ENCODE measurements around the gene ZNF592.

Gene ZNF592

DNA sequence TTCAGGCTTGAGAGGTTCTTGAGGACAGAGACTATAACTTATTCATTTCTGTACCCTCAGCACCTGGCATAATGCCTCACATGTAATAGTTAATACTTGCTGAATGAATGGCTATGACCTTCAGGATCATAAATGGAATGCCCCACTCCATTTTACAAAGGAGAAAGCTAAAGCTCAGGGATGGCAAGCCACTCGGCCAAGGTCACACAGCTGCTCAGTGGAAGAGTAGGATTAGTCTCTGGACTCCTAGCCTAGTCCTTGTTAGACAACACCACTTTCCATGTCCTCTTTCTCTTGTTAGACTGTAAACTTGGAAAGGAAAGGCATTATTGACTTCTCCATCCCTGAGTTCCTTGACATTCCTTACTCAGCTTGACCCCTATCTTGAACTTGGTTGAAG is 65.5 kb downstream of the ZNF592 start:
- H3K4me3 ChIP-seq (ENCODE audit: low read depth, low read length): no peak overlapping the region
- no peak for DNase-seq (ENCODE audit: low read depth)
- TF ChIP-seq, protein P1, sequence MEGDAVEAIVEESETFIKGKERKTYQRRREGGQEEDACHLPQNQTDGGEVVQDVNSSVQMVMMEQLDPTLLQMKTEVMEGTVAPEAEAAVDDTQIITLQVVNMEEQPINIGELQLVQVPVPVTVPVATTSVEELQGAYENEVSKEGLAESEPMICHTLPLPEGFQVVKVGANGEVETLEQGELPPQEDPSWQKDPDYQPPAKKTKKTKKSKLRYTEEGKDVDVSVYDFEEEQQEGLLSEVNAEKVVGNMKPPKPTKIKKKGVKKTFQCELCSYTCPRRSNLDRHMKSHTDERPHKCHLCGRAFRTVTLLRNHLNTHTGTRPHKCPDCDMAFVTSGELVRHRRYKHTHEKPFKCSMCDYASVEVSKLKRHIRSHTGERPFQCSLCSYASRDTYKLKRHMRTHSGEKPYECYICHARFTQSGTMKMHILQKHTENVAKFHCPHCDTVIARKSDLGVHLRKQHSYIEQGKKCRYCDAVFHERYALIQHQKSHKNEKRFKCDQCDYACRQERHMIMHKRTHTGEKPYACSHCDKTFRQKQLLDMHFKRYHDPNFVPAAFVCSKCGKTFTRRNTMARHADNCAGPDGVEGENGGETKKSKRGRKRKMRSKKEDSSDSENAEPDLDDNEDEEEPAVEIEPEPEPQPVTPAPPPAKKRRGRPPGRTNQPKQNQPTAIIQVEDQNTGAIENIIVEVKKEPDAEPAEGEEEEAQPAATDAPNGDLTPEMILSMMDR (IDR thresholded peaks at IDR 0.05; ENCODE audit: low read depth, low read length, missing control alignments): no peak

DNA sequence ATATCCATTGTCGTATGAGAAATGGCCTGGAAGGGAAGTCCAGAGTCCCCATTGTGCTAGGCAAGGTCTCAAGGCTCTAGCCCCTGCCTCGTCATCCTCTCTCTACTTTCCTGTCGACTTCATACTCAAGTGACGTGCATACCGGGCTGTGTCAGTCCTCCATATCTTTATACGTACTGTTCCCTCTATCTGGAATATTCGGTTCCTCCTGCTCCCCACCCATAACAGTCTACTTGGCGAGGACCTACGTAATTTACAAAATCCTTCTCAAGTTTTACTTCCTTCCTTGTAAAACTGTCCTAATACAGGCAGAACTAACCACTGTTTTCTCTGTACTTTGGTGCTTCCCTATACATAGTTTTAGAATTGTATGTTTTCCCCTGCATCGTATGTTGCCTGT is 66.5 kb downstream of the ZNF592 start:
- DNase-seq (ENCODE audit: low read depth): no peak
- H3K4me3 ChIP-seq (ENCODE audit: low read depth, low read length): no peak overlapping the region
- TF ChIP-seq, protein P1 (IDR thresholded peaks at IDR 0.05; ENCODE audit: low read depth, low read length, missing control alignments): no peak

DNA sequence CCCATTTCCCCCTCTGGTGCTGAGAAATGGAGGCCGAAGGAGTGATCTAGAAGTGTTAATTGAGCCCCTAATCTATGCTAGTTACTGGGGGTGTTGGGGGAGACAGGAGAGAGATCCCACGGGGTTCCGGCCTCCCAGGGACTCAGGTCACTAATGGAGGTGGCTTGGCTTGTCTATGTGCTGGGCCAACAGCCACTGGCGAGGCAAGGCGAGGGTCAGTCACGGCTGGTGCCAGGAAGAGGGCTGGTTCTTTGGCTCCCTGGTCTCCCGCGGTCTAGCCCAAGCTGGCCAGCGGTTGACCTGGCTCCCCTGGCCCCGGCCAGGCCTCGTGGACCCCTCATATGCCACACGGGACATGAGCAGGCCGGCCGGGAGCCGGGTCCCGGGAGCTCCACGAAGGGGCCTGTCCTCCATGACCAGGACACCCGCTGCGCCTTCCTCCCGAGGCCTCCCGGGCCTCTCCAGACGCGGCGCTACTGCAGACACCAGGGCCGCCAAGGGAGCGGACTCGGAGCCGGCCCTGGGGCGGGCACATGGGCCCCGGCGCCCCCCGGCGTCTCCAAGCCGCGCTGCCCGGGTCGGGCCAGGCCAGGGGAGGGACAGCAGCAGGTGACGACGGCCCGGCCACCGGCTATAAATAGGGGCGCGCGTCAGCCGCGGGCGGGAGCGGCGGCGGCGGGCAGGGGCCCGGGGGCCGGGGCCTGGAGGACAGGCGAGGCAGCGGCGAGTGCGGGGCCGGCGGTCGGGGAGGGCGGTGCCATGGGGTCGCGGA is 68.5 kb downstream of the ZNF592 start, which contains the start of gene ALPK3:
Gene ALPK3 (plus strand): TSS at position 663 of the 772 bp plus-strand sequence. CDS start 97 bp downstream, at position 760.
- DNase-seq (ENCODE audit: low read depth): no peak
- TF ChIP-seq, protein P1 (IDR thresholded peaks at IDR 0.05; ENCODE audit: low read depth, low read length, missing control alignments): no peak
- no peak within 1 kb of the TSS for H3K4me3 ChIP-seq (ENCODE audit: low read depth, low read length)

DNA sequence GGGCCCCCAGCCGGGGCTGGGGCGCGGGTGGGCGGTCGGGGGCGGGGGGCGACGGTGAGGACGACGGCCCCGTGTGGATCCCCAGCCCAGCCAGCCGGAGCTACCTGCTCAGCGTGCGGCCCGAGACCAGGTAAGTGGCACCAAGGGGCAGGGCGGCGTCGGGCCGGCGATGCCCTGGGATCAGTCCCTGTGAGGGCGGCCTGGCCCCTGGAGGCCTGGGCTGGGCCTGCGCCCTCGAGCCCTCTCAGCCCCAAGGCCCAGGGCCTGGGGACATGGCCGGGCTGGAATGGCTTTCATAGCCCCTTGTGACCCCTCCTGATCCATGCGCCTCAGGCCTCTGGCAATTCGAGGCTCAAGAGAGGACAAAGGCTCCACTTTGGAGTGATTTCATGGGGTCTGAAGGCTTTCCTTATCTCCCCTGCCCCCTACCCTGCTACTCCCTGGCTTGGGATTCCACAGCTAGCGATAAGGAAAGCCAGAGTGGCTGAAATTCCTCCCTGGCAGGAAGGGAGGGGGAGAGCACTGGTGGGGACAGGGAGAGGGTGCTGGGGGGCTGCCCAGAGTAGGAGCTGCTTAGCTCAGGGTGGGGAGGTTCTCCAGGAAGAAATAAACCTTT is 69.2 kb downstream of the ZNF592 start:
- H3K4me3 ChIP-seq (ENCODE audit: low read depth, low read length): no peak overlapping the region
- no peak for DNase-seq (ENCODE audit: low read depth)
- TF ChIP-seq, protein P1 (IDR thresholded peaks at IDR 0.05; ENCODE audit: low read depth, low read length, missing control alignments): no peak

DNA sequence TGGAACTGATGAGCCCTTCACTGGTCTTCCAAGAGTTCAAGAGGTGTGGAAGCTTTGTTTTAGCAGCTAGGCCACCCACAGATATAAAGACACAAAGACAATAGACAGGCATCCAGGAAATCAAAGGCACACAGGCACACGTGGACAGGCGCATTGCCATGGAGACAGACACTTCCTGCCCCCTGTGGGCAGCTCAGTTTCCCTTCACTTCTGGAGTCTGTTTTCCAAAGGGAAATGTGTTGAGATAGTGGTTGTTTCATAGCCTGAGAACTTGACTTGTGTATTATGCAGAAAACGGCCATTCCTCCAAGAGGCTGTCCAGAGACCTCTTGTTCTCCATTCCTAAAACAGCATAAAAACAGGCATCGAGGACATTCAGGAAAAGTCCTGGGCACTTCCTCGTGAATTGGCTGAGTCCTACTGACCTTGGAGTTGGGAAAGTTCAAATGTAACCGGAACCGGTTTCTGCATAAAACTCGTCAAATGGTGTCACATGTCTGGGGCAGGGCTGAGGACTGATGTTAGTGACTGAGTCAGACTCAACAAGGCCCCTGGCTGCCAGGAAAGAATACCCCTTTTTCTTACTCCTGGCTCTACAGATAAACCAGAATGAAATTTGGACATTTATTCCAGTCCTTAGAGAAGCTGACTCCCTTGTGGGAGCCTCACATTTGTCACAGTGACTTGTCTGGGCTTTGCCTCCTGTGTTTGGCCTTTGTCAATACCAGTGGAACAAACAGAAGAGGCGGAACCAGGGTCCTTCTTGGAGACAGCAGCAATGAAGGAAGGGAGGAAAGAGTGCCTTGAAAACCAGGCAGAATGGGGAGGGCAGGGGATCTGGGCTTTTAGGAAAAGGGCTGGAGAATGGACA is 70.1 kb downstream of the ZNF592 start:
- no peak overlapping the region for H3K4me3 ChIP-seq (ENCODE audit: low read depth, low read length)
- TF ChIP-seq, protein P1 (IDR thresholded peaks at IDR 0.05; ENCODE audit: low read depth, low read length, missing control alignments): no peak
- no peak for DNase-seq (ENCODE audit: low read depth)

DNA sequence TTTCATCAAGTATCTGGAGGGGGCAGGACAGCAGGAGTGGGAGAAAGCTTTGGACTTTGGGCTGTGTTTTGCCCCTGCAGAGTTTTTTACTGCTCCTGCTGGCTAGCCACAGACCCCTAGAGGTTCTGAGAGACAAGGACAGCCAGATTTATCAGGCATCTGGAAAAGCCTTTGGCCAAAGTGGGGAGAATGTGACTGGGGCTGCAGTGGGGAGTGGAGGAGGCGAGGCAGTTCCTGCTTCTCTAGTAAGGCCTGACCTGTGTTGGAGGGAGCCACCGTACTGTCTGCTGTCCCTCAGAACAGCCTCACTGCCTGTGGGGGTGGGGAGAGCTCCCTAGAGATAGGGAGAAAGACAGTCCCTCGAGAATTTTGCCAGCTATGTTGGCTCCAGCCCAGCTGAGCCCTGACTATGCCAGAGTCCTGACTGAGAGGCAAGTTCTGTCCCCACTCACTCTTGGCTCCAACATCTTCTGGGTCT is 70.9 kb downstream of the ZNF592 start:
- TF ChIP-seq, protein P1 (IDR thresholded peaks at IDR 0.05; ENCODE audit: low read depth, low read length, missing control alignments): no peak
- no peak overlapping the region for H3K4me3 ChIP-seq (ENCODE audit: low read depth, low read length)
- DNase-seq (ENCODE audit: low read depth): no peak

Measured in GM12864 (cell line).